Left ventricle myocardium inferior (tissue), 1 donor: ENCODE results near the gene CPA1. TPM values are rescaled to one million over a fixed set of nuclear protein-coding genes. Genes with fewer than 3 reads are reported as not detected.

ENCODE experiments used
- DNase-seq: peaks from one replicate; pipeline ENCODE4 v3.0.0-alpha.2; 2020
- H3K27ac ChIP-seq: fragments of 200-600 bp; replicated peaks from 2 replicates; pipeline ENCODE4 v1.8.0; 2021
- H3K27me3 ChIP-seq: fragments of 200-600 bp; 2 replicates; pipeline ENCODE4 v1.8.0; 2021; ENCODE audit warnings: low read depth
- H3K36me3 ChIP-seq: fragments of 200-600 bp; 2 replicates; pipeline ENCODE4 v1.8.0; 2021
- H3K4me1 ChIP-seq: fragments of 200-600 bp; 2 replicates; pipeline ENCODE4 v1.8.0; 2021
- H3K4me3 ChIP-seq: fragments of 200-600 bp; 2 replicates; pipeline ENCODE4 v1.8.0; 2021; ENCODE audit warnings: mild to moderate bottlenecking, moderate library complexity
- H3K9me3 ChIP-seq: fragments of 200-600 bp; replicated peaks from 2 replicates; pipeline ENCODE4 v1.8.0; 2021
- CTCF ChIP-seq: fragments of 200-600 bp; IDR thresholded peaks from 2 replicates; pipeline ENCODE4 v1.8.0; 2021; ENCODE audit warnings: antibody characterized with exemption, mild to moderate bottlenecking, borderline replicate concordance
- intact Hi-C: fragments of 100-400 bp; cut with micrococcal nuclease; formaldehyde crosslinking; loops from one replicate; pipeline ENCODE4 v1.11.0; 2022
- total RNA-seq: library from RNA; stranded (reverse); fragmentation: NEBNext Ultra II Directional; extraction: Animal tissue kit (Norgen Biotek cat#: 25700); gene quantifications from one replicate; pipeline ENCODE4 v1.2.1, GENCODE V29; 2021
- donor health status: DM: no; HTN: yes; CAD: no; lungs with severe emphysema.

Gene CPA1
- total RNA-seq, 1 donor from 2014 or later = not detected

- DNase-seq = no peak
These were observed 42.1 kb upstream of the CPA1 start for GRCh38 chr7:130338233-130338632.

GRCh38 chr7:130341882-130342281 is 38.4 kb upstream of the CPA1 start:
- DNase-seq = no peak
- no peak overlapping the region for H3K4me3 ChIP-seq
- peaks cover 11% of the 10 kb centered on the region for H3K27me3 ChIP-seq
- H3K36me3 ChIP-seq = no peaks in the 10 kb centered on the region
- H3K4me1 ChIP-seq = no peaks in the 10 kb centered on the region
- no peak overlapping the region for H3K27ac ChIP-seq
- TF ChIP-seq CTCF = no peak
- intact Hi-C loops = no loop called here
- H3K9me3 ChIP-seq = peaks cover 13% of the 10 kb centered on the region

More at GRCh38 chr7:130338233-130338632, 42.1 kb upstream of the CPA1 start:
- no peak overlapping the region for H3K27ac ChIP-seq
- H3K4me3 ChIP-seq = no peak overlapping the region
- H3K9me3 ChIP-seq = peaks cover 13% of the 10 kb centered on the region
- intact Hi-C loops = no loop called here
- no peaks in the 10 kb centered on the region for H3K4me1 ChIP-seq
- no peaks in the 10 kb centered on the region for H3K36me3 ChIP-seq
- H3K27me3 ChIP-seq = no peaks in the 10 kb centered on the region
- TF ChIP-seq CTCF = no peak

GRCh38 chr7:130342701-130343380 is 37.5 kb upstream of the CPA1 start:
- no peak overlapping the region for H3K4me3 ChIP-seq
- no peak overlapping the region for H3K27ac ChIP-seq
- no peaks in the 10 kb centered on the region for H3K4me1 ChIP-seq
- H3K9me3 ChIP-seq = peaks cover 13% of the 10 kb centered on the region
- H3K27me3 ChIP-seq = peaks cover 14% of the 10 kb centered on the region
- no peak for TF ChIP-seq CTCF
- H3K36me3 ChIP-seq = no peaks in the 10 kb centered on the region
- no peak for DNase-seq
- intact Hi-C loops = no loop called here

GRCh38 chr7:130344271-130344866 is 35.9 kb upstream of the CPA1 start, which contains the start of gene CPA5:
TSS of gene CPA5 (plus strand) at chr7:130344816. CDS start at chr7:130346486, 1,670 bp downstream.
- Histone ChIP-seq H3K4me1 (no peaks in the 10 kb centered on the region), H3K9me3 (peaks cover 13% of the 10 kb centered on the region), H3K36me3 (no peaks in the 10 kb centered on the region), H3K4me3 (no peak within 1 kb of the TSS), H3K27me3 (peaks cover 14% of the 10 kb centered on the region), H3K27ac (no peak within 1 kb of the TSS)
- TF ChIP-seq CTCF = no peak
- intact Hi-C loops = no loop called here
- DNase-seq = no peak

- Histone ChIP-seq H3K27ac (no peak overlapping the region), H3K36me3 (no peaks in the 10 kb centered on the region), H3K27me3 (peaks cover 14% of the 10 kb centered on the region), H3K4me1 (no peaks in the 10 kb centered on the region), H3K9me3 (peaks cover 13% of the 10 kb centered on the region), H3K4me3 (no peak overlapping the region)
- intact Hi-C loops = no loop called here
- no peak for TF ChIP-seq CTCF
- DNase-seq = no peak
These were observed 35.2 kb upstream of the CPA1 start for GRCh38 chr7:130345136-130345535.
